IPS-NIHi11 (cell line): ENCODE data around the gene C1QTNF5.
"Not testable (repeated sequence)": the region's sequence is repeated elsewhere in the genome, so short reads cannot be mapped to it uniquely, and the experiment has no call there.

Experiments
- DNase-seq: peaks from one replicate; pipeline ENCODE4 v3.0.0; 2012; ENCODE audit warnings: mixed read lengths, low spot score

Gene C1QTNF5

DNA sequence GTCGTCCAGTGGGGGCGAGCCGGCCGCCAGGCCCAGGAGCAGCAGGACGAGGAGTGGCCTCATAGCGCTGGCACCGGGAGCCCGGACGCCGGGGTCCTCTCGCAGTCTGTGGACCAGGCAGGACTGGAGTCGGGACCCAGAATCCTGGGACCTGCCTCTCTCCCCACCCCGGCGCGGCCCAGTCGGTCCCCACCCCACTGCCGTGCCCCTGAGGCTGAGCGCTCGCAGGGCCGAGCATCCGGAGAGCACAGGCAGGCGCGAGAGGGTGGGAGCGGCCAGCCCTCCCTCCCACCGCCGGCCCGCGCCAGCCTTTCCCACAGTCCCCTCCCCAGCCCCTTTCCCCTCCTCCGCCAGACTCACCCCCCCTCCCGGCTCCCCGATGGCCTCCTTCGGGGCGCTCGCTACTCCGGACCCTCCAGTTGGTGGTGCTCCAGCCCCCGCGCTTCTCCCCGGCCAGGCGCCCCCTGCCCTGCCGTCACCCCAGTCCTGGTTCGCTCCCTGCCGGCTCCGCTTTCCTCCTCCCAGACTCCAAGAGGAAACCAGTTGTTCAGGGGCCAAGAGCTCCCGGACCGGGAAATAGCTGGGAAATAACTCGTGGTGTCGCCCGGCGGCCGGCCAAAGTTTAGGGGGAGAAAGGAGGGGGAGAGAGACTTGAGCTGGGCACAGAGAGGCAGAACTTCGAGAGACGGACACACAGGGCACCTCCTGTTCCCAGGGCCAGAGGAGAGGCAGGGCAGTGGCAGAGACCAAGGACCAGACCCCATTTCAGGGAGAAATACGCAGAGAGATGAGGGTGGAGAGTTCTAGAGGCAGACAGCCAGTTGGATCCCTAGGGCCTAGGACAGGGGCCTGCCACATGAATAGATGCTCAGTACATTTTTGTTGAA is at the start of gene C1QTNF5:
Gene C1QTNF5, minus strand, starts transcription at position 549 of the 887 bp plus-strand sequence. Its CDS starts 486 bp downstream, at position 63.
- DNase-seq: peak; percentile 56

DNA sequence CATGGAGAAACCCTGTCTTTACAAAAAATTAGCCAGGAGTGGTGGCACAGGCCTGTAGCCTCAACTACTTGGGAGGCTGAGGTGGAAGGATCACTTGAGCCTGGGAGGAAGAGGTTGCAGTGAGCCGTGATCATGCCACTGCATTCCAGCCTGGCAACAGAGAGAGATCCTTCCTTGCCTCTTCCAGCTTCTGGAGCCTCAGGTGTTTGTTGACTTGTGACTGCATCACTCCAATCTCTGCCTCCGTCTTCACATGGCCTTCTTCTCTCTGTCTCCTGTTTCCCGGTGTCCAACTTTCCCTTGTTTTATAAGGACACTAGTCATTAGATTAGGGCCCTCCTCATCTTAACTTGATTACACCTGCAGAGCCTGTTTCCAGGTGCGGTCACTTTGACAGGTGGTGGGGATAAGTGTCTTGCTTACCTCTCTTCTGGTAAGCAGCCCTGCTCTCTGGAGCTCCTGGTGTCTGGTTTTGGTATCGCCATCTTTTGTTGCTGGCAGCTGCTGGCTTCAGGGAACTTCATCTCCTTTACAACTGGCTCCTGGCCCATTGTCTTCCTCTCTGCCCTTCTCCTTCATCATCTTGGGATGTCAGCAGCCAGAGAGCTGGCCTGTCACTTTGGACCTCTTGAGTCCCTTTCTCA is 49.0 kb upstream of the C1QTNF5 start:
- DNase-seq: peak; percentile 77

DNA sequence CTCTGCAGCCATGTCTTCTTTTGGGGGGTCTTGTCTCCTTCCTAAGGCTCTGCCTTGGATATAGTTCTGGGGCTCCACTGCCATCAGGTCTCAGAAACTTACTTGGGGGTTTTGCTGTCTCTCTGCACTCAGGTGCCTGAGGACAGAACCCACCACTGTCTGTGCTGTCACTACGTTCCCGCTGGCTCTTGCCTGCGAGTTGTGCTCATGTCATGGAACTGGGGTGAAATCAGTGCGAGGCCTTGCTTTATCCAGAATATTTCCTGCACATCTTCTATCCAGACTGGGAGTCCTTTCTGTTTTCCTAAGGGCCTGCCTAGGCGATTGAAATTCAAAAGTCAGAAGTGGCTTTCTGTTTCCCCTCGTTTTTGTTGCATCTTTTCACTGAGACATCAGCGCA is 47.4 kb upstream of the C1QTNF5 start:
- DNase-seq: no peak

- DNase-seq: no peak
Measured at GRCh38 chr11:119384332-119384731, 43.6 kb upstream of the C1QTNF5 start.

DNA sequence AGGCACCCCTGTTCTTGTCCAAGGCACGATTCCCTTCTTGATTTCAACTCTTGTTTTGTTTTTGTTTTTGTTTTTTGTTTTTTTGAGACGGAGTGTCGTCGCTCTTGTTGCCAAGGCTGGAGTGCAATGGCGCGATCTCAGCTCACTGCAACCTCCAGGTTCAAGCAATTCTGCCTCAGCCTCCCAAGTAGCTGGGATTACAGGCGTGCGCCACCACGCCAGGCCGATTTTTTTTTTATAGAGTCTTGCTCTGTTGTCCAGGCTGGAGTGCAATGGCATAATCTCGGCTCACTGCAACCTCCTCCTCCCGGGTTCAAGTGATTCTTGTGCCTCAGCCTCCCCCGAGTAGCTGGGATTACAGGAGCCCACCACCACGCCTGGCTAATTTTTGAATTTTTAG is 41.8 kb upstream of the C1QTNF5 start:
- DNase-seq: not testable (repeated sequence)

DNA sequence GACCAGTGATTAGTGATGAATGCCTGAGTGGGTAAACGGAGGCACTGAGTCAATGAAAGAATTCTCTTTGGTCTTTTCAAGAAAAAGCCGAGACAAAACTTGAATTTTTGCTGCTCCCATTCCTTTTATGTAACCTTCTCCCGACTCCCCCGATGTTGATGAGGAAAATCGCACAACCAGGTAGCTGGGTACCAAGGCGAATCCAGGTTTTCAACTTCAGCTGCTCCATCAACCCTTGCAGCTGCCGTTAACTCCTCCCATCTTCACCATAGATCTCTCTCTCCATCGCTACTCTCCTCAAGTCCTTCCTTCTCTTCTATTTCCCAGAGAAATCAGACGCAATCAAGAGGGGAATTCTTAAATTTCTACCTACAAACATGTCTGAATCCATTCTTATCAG is 41.4 kb upstream of the C1QTNF5 start:
- no peak for DNase-seq

- peak; percentile 95 for DNase-seq
Measured at GRCh38 chr11:119381181-119381988, 40.7 kb upstream of the C1QTNF5 start, which contains the start of gene USP2. USP2 (minus strand) TSS chr11:119381690; CDS start chr11:119373480, 8,210 bp downstream.

GRCh38 chr11:119380827-119381180 is 40.1 kb upstream of the C1QTNF5 start:
- no peak for DNase-seq

GRCh38 chr11:119380160-119380826 is 39.6 kb upstream of the C1QTNF5 start:
- DNase-seq: no peak

DNA sequence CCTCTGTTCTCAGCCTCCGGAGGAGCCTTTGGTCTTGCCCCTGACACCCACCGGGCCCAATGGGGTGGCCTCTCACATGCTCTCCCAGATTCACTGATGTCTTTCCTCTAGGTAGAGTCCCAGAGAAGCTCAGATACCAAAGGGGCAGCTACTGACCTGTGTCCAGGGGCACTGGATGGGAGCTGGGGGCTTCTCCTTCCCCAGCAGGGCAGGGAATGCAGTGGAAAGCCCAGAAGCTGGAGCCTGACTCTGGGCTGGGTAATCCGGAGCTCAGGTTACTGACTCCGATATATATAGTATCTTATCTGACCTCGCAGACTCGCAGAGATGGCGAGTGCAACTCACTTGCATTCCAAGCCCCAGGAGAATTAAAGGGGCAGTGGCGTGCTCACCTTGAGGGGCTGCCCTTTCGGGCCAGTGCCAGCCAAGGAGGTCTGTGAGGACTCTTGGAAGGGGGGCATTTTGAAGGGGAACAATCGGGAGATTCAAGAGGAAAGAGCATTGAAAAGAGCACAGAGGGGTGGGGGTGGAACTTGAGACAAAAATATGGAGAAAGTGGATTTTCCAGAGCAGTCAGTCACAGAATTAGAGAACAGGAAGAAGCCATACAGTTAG is 38.3 kb upstream of the C1QTNF5 start:
- DNase-seq: no peak

- DNase-seq: no peak
Measured at GRCh38 chr11:119377961-119378667, 37.4 kb upstream of the C1QTNF5 start.

- DNase-seq: no peak
Measured at GRCh38 chr11:119377112-119377901, 36.6 kb upstream of the C1QTNF5 start.

- no peak for DNase-seq
Measured at GRCh38 chr11:119376197-119376847, 35.6 kb upstream of the C1QTNF5 start.

DNA sequence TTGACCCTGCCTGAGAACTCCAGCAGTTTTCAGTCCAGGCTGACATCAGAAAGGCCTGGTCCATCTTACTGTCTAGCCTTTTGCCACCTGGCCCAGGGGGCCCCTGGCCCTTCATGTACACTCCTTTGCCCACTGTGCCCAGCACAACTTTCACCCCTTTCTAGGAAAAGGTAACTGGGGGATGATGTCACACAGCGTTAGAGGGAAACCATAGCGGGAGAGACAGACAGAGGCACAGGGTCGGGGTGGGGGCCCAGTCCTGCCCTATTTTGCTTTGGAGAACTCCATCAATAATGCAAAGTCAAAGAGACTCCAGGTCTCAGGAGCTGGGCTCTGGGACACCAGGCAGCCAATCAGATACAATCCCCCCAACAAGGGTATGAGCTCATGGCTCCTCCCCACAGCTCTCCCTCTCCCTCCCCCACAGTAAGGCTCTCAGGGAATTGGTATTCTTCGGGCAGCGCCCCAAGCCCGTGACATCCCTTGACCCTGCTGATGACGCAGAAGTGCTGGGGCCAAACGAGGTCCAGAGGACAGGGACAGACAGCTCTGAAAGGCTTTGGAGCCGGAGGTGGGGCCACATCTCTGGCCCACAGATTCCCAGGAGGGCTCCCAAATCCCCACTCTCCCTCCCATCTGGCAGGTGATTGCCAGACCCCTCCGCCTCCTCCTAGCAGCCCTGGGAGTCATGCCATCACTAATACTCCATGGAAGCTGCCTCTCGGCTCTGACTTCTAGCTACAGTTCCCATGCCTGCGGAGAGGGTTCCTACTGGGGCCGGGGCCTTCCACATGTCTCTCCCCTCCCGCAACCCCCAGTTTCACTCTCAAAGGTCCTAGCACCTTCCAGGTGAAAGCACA is 34.9 kb upstream of the C1QTNF5 start:
- DNase-seq: no peak

DNA sequence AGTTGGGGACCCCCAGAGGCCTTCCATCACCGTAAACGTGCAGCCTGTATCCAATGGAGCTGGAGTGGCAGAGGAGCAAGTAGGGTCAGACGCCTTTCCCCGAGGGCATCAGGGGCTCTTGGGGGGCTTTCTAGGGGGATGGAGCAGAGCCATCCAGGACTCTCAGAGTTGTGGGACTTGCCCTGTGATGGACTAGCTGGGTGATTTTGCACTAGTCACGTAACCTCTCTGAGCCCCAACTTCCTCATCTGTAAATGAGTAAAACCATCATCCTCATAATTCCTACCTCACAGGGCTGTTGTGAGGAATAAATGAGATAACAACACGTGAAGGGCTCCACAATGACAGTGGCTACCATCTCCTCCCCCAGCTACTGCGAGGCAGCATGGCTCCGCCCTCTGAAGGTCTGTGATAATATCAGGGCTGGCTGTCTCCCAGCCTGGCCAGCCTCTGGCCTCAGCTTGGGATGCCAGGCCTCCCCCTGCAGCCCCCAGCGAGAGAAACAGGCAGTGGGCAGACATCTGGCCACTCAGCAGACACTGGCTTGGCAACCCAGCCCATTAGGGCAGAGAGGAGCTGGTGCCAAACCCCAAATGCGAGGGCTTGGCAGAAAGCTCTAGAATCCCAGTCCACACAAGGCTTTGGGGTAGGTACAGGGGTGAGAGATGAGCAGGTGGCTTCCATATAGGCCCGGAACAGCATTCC is 34.1 kb upstream of the C1QTNF5 start:
- DNase-seq: no peak

DNA sequence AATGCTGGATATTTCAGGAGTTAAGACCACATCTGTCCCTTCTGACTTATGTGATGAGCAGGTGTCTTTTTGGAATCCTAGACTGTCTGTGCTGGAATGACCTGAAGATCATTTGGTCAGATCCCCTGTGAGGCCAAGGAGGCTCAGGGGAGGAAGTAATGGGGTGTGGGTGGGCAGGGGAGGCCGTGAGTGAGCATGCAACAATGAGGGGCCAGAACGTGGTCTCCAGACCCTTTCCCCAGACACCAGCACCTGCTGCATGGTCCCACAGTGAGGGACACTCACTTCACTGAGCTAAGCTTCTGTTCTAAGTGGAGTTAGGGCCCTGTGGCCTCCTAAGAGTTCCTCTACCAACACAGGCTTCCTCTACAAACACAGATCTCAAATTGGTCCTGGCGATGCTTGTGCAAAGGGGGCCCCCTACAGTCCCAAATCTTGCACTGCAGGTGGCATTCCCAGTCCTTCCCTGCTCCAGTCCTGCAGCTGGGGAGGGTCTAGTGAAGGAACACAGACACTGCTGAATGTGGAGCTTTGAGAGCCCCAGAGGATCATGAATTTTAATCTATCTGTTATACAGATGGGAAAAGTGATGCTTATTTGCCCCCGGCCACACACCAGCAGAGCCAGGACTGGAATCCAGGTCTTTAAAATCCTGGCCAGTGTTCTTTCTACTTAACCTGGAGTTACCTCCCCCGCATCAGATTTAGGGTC is 33.4 kb upstream of the C1QTNF5 start:
- peak; percentile 72 for DNase-seq
